SK-N-MC (cell line): Measurements from ENCODE around the gene TMEM54.

Experiments
- DNase-seq: peaks from one replicate; pipeline ENCODE4 v3.0.0-alpha.2; 2011; ENCODE audit warnings: low read depth, low spot score
- H3K27ac ChIP-seq: fragments of 200-600 bp; sonication (generic); 2 replicates; pipeline ENCODE4 v1.5.1; 2016; ENCODE audit warnings: mixed run types
- H3K36me3 ChIP-seq: fragments of 200-600 bp; sonication (generic); 2 replicates; pipeline ENCODE4 v1.6.1; 2017; ENCODE audit warnings: antibody characterized with exemption, low read length, mixed read lengths; ENCODE audit not compliant: insufficient read depth
- H3K4me3 ChIP-seq: fragments of 200-600 bp; sonication (generic); 2 replicates; pipeline ENCODE4 v1.5.1; 2016
- H3K9ac ChIP-seq: fragments of 200-600 bp; sonication (generic); 2 replicates; pipeline ENCODE4 v1.8.0; 2017; ENCODE audit warnings: mixed run types, mixed read lengths; ENCODE audit not compliant: insufficient read length
- H3K9me3 ChIP-seq: fragments of 200-600 bp; sonication (generic); 2 replicates; pipeline ENCODE4 v1.6.1; 2017; ENCODE audit warnings: low read depth, mild to moderate bottlenecking, antibody characterized with exemption, low read length, moderate library complexity, mixed read lengths
- EZH2 ChIP-seq: fragments of 200-600 bp; sonication (generic); IDR thresholded peaks from one replicate; pipeline ENCODE4 v1.6.1; 2017; ENCODE audit warnings: antibody characterized with exemption
- FOXP2 ChIP-seq: optimal IDR thresholded peaks from 2 replicates; pipeline ENCODE3; 2011; ENCODE audit warnings: mild to moderate bottlenecking, moderate library complexity; ENCODE audit not compliant: insufficient read depth; ENCODE audit errors: extremely low read length, control extremely low read depth
- POLR2AphosphoS5 ChIP-seq: IDR thresholded peaks from 2 replicates; pipeline ENCODE4 v1.6.1; 2012; ENCODE audit warnings: mild to moderate bottlenecking, low read depth, low read length, borderline replicate concordance

The TMEM54 gene

DNA sequence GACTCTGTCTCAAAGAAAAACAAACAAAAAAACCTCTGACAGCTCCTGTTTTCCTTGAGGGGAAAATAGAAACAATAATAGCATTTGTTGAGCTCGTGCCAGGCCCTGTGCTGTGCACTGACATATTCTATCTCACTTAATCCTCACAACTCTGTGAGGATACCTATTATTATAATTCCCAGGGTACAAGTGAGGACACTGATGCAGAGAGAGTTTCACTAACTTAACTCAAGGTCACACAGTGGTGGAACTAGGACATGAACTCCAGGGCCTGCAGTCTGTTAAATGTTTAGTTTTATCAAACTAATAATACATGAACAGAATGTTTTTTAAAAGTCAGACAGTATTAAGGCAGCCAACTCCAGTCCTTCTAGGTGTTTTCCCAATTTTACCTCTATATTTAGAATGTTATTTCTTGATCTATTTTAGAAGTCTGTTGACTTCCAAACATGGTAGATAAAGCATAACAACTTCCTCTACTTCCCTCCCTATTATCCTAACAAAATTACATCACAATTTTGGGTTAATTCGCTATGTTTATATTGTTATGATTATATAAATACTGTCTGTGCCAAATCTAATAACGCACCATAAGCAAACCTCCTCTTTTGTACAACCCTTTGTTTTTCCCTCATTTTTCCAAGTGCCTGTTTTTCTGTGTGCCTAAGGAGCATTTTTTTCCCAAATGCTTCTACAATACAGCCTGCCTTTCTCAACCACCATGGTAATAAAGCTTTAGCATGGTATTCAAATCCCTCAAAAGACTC lies 35.4 kb downstream of the TMEM54 start:
- DNase-seq = no peak
- Histone ChIP-seq H3K36me3 (no peaks in the 10 kb centered on the region; the same call in 1 of the 2 replicates), H3K27ac (no peak overlapping the region), H3K4me3 (no peak overlapping the region), H3K9ac (no peak overlapping the region), H3K9me3 (no peaks in the 10 kb centered on the region)
- TF ChIP-seq EZH2 (no peak), FOXP2 (no peak), POLR2AphosphoS5 (no peak)

- Histone ChIP-seq H3K4me3 (no peak overlapping the region), H3K9ac (no peak overlapping the region), H3K9me3 (no peaks in the 10 kb centered on the region), H3K27ac (no peak overlapping the region), H3K36me3 (no peaks in the 10 kb centered on the region; the same call in 1 of the 2 replicates)
- no peak for DNase-seq
- TF ChIP-seq POLR2AphosphoS5 (no peak), FOXP2 (no peak), EZH2 (no peak)
Measured at GRCh38 chr1:32864375-32865019, 36.7 kb downstream of the TMEM54 start.

DNA sequence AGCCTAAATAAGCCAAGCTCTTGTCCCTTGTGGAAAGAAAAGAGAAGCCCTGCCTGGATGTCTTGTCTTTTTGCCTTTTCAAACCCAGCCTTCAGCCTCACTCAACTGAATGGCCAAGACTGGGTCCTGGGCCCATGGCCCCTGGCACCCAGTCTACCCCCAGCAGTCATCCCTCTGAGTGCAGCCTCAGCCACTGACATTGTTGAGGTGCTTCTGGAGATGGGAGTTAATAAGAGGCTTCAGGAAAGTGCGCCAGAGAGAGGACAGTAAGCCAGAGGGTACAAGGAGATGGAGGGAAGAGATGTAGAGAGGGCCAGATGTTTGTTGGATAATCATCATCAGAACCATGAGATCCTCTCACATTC lies 37.3 kb downstream of the TMEM54 start:
- Histone ChIP-seq H3K4me3 (no peak overlapping the region), H3K9ac (no peak overlapping the region), H3K36me3 (no peaks in the 10 kb centered on the region; the same call in 1 of the 2 replicates), H3K9me3 (no peaks in the 10 kb centered on the region), H3K27ac (no peak overlapping the region)
- TF ChIP-seq FOXP2 (no peak), POLR2AphosphoS5 (no peak), EZH2 (no peak)
- DNase-seq = no peak

- Histone ChIP-seq H3K27ac (no peak overlapping the region), H3K9ac (no peak overlapping the region), H3K36me3 (no peaks in the 10 kb centered on the region; the same call in 1 of the 2 replicates), H3K9me3 (no peaks in the 10 kb centered on the region), H3K4me3 (no peak overlapping the region)
- DNase-seq = no peak
- no peak for TF ChIP-seq FOXP2
- TF ChIP-seq POLR2AphosphoS5 = no peak
- no peak for TF ChIP-seq EZH2
Measured at GRCh38 chr1:32863218-32863880, 37.8 kb downstream of the TMEM54 start.

GRCh38 chr1:32861904-32862695 lies 39.1 kb downstream of the TMEM54 start:
- no peak overlapping the region for H3K9ac ChIP-seq
- peaks cover under 1% of the 10 kb centered on the region; the same call in 1 of the 2 replicates for H3K36me3 ChIP-seq
- no peaks in the 10 kb centered on the region for H3K9me3 ChIP-seq
- no peak overlapping the region for H3K4me3 ChIP-seq
- DNase-seq = no peak
- TF ChIP-seq POLR2AphosphoS5 (no peak), FOXP2 (no peak), EZH2 (no peak)
- H3K27ac ChIP-seq = no peak overlapping the region

- Histone ChIP-seq H3K9me3 (no peaks in the 10 kb centered on the region), H3K9ac (no peak overlapping the region), H3K36me3 (peaks cover 15% of the 10 kb centered on the region; the same call in 1 of the 2 replicates), H3K27ac (no peak overlapping the region), H3K4me3 (no peak overlapping the region)
- TF ChIP-seq FOXP2 (no peak), EZH2 (no peak), POLR2AphosphoS5 (no peak)
- DNase-seq = no peak
Measured at GRCh38 chr1:32860566-32860965, 40.6 kb downstream of the TMEM54 start.

DNA sequence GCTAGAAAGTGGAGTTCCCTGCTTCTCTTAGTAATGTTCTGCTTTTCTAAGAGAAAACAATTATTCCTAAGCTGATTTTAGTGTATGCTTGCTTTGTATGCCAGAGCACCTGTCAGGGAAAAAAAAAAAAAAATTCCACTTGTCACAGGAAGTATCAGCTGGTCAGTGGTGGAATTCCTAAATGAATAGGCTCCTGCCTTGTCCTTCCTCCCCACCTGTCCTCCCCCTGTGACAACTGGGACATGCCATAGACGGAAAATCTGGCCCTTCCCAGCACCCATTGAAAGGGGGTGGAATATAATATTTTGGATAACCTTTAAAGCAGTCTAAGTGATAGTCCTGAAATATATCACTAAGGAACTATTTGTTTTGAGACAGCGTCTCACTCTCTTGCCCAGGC lies 41.3 kb downstream of the TMEM54 start:
- Histone ChIP-seq H3K27ac (no peak overlapping the region), H3K9me3 (no peaks in the 10 kb centered on the region), H3K4me3 (no peak overlapping the region), H3K9ac (no peak overlapping the region), H3K36me3 (peaks cover 15% of the 10 kb centered on the region; the same call in 1 of the 2 replicates)
- no peak for DNase-seq
- TF ChIP-seq POLR2AphosphoS5 (no peak), FOXP2 (no peak), EZH2 (no peak)

DNA sequence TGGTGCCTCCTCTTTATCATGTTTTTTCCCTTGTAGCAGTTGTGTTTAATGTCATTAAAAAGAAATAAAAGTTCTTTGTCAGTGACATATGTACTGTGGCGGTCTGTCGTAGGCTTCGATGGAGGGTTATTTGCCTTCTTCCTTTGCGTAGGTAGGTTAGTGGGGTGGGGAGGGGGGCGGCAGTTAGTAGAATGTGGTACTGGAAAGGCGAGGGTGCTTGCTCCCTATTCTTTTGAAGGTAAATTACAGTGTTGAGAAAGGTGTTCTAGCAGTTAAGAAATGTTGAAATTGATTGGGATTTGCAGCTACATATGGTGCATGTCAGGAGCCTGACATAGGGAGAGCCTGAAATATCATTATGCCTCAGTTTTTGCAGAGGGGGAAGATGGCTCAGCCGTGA lies 42.4 kb downstream of the TMEM54 start:
- Histone ChIP-seq H3K9ac (no peak overlapping the region), H3K27ac (no peak overlapping the region), H3K4me3 (no peak overlapping the region), H3K36me3 (peaks cover 20% of the 10 kb centered on the region; the same call in 1 of the 2 replicates), H3K9me3 (no peaks in the 10 kb centered on the region)
- DNase-seq = no peak
- TF ChIP-seq FOXP2 (no peak), EZH2 (no peak), POLR2AphosphoS5 (no peak)
